BE2C (cell line): ENCODE data around the gene ZBTB34.

ENCODE experiments used
- DNase-seq: peaks from one replicate; pipeline ENCODE4 v3.0.0-alpha.2; 2020
- H3K27me3 ChIP-seq: fragments of 250-450 bp; sonication (Bioruptor Pico); 2 replicates; pipeline ENCODE4 v1.5.1; 2020; ENCODE audit warnings: mild to moderate bottlenecking
- H3K36me3 ChIP-seq: fragments of 250-450 bp; sonication (Bioruptor Pico); 2 replicates; pipeline ENCODE4 v1.5.1; 2020; ENCODE audit warnings: mild to moderate bottlenecking
- H3K4me1 ChIP-seq: fragments of 250-450 bp; sonication (Bioruptor Pico); 2 replicates; pipeline ENCODE4 v1.5.1; 2020
- H3K4me3 ChIP-seq: 2 replicates; pipeline ENCODE4 v1.5.1; 2011; ENCODE audit warnings: low read depth, low read length
- H3K9me3 ChIP-seq: fragments of 250-450 bp; sonication (Bioruptor Pico); 2 replicates; pipeline ENCODE4 v1.5.1; 2020
- TF ChIP-seq, protein P1 (sequence below): IDR thresholded peaks from 2 replicates; pipeline ENCODE4 v1.5.1; 2012; ENCODE audit warnings: mild to moderate bottlenecking, low read depth, low read length

ZBTB34 gene

DNA sequence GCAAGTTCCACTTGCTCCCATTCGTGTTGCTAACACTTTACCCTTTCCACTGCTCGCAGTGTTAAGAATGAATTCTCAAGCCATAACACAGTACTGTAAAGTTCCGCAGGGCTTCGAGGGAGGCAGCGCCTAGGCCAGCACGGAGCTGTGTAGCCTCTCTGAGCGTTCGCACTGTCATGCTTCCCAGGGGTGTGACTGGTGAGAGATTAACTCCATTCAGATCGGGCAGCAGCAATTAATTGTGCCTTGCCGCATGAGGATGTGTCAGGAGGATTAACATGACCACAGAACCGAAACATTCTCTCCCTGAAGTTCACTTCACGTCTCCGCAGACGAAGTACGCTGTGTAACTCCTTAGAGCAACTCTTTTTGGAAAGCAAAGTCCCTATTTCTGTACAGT is 23.2 kb downstream of the ZBTB34 start:
- Histone ChIP-seq H3K27me3 (no peaks in the 10 kb centered on the region), H3K4me1 (no peaks in the 10 kb centered on the region), H3K36me3 (peaks cover 14% of the 10 kb centered on the region), H3K4me3 (no peak overlapping the region), H3K9me3 (no peaks in the 10 kb centered on the region)
- DNase-seq = no peak
- TF ChIP-seq, protein P1, sequence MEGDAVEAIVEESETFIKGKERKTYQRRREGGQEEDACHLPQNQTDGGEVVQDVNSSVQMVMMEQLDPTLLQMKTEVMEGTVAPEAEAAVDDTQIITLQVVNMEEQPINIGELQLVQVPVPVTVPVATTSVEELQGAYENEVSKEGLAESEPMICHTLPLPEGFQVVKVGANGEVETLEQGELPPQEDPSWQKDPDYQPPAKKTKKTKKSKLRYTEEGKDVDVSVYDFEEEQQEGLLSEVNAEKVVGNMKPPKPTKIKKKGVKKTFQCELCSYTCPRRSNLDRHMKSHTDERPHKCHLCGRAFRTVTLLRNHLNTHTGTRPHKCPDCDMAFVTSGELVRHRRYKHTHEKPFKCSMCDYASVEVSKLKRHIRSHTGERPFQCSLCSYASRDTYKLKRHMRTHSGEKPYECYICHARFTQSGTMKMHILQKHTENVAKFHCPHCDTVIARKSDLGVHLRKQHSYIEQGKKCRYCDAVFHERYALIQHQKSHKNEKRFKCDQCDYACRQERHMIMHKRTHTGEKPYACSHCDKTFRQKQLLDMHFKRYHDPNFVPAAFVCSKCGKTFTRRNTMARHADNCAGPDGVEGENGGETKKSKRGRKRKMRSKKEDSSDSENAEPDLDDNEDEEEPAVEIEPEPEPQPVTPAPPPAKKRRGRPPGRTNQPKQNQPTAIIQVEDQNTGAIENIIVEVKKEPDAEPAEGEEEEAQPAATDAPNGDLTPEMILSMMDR = no peak

GRCh38 chr9:126885131-126885641 is 24.7 kb downstream of the ZBTB34 start:
- H3K4me3 ChIP-seq = no peak overlapping the region
- no peak for DNase-seq
- peaks cover 4% of the 10 kb centered on the region for H3K36me3 ChIP-seq
- TF ChIP-seq, protein P1 = no peak
- H3K4me1 ChIP-seq = no peaks in the 10 kb centered on the region
- H3K9me3 ChIP-seq = no peaks in the 10 kb centered on the region
- H3K27me3 ChIP-seq = no peaks in the 10 kb centered on the region

GRCh38 chr9:126886034-126886822 is 25.8 kb downstream of the ZBTB34 start:
- Histone ChIP-seq H3K4me3 (no peak overlapping the region), H3K36me3 (no peaks in the 10 kb centered on the region), H3K27me3 (no peaks in the 10 kb centered on the region), H3K4me1 (no peaks in the 10 kb centered on the region), H3K9me3 (no peaks in the 10 kb centered on the region)
- no peak for DNase-seq
- TF ChIP-seq, protein P1 = no peak

DNA sequence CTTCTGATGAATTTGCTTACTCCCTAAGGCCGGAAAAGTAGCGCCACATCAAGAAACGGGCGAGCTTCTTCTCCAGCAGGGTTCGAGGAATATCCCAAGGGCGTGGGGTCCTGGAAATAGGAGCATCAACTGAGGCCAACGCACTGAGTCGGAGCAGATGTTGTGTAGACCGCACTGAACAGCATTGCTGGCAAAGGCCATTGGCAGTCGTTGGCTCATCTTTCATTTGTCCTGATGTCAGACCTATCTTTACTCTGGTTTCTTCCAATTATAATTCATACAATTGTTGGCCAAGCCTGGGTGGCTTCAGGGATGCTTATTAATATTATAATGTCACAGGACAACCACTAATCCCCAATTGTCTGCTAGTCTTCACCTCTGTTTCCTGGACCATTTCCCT is 26.5 kb downstream of the ZBTB34 start:
- no peaks in the 10 kb centered on the region for H3K4me1 ChIP-seq
- no peaks in the 10 kb centered on the region for H3K9me3 ChIP-seq
- H3K27me3 ChIP-seq = no peaks in the 10 kb centered on the region
- no peak overlapping the region for H3K4me3 ChIP-seq
- no peak for DNase-seq
- no peaks in the 10 kb centered on the region for H3K36me3 ChIP-seq
- TF ChIP-seq, protein P1 = no peak

- no peaks in the 10 kb centered on the region for H3K36me3 ChIP-seq
Measured at GRCh38 chr9:126891676-126892075, 31.2 kb downstream of the ZBTB34 start.

DNA sequence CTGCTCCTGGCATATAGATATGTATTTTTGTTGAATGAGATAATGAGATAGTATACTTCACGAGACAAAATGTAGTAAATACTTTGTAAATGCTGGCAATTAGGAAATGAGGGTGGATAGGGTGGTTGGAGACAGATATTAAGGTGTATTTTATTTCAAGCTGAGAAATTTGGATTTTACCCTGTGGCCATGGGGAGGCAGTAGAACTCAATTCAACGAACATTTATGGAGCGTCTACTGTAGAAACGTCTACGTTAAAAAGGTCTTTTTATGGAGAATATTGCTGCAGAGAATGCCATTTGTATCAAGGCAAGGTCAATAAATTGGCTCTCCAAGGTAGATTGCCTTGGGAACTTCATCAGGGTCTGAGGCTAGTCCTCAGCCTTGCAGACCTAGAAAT is 32.6 kb downstream of the ZBTB34 start:
- TF ChIP-seq, protein P1 = peak; percentile 49
- no peaks in the 10 kb centered on the region for H3K4me1 ChIP-seq
- DNase-seq = no peak
- H3K4me3 ChIP-seq = no peak overlapping the region
- H3K27me3 ChIP-seq = no peaks in the 10 kb centered on the region
- H3K36me3 ChIP-seq = no peaks in the 10 kb centered on the region
- no peaks in the 10 kb centered on the region for H3K9me3 ChIP-seq

More at GRCh38 chr9:126891676-126892075, 31.2 kb downstream of the ZBTB34 start:
- TF ChIP-seq, protein P1 = no peak
- no peak for DNase-seq
- H3K27me3 ChIP-seq = no peaks in the 10 kb centered on the region
- no peak overlapping the region for H3K4me3 ChIP-seq
- no peaks in the 10 kb centered on the region for H3K9me3 ChIP-seq
- no peaks in the 10 kb centered on the region for H3K4me1 ChIP-seq
